ENCODE data around the gene SNIP1.
A peak's percentile ranks its signal among the peaks of the same experiment; 100 is the strongest.

The SNIP1 gene

DNA sequence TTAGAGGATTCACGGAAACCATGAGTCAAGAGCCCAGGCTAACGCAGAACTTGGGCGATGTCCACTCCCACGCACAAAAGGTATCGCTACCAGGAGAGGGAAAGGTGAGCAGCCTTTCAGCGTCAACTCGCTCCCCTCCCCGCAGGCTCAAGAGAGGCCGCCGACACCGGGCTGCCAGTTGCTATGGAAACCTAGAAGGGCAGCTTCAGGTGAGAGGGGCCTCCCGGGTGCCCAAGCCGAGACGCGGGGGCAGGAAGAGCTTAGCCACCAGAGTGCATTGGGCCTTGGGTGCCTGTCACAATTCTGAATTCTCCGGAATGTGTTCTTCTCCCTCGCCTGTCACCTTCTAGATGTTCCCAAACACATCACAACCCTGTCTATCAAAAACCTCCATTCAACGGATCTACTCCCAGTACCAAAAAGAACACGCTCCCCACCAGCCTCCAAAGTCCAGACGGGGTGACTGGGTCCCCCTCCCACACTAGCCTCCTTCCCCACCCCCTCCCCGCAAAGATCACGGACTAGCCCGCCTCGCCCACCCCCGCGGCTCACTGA, 40.2 kb downstream of the SNIP1 start (continued):
- TF ChIP-seq, protein P1, sequence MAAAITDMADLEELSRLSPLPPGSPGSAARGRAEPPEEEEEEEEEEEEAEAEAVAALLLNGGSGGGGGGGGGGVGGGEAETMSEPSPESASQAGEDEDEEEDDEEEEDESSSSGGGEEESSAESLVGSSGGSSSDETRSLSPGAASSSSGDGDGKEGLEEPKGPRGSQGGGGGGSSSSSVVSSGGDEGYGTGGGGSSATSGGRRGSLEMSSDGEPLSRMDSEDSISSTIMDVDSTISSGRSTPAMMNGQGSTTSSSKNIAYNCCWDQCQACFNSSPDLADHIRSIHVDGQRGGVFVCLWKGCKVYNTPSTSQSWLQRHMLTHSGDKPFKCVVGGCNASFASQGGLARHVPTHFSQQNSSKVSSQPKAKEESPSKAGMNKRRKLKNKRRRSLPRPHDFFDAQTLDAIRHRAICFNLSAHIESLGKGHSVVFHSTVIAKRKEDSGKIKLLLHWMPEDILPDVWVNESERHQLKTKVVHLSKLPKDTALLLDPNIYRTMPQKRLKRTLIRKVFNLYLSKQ (tag by site-specific recombination; IDR thresholded peaks at IDR 0.05; ENCODE audit: borderline replicate concordance), result no peak
- TF ChIP-seq SCRT1 (tag by site-specific recombination; IDR thresholded peaks at IDR 0.05; ENCODE audit: borderline replicate concordance), result no peak
- no peak for TF ChIP-seq ZFP37 (tag by site-specific recombination; IDR thresholded peaks at IDR 0.05)
- no peak for TF ChIP-seq ZNF670 (tag by site-specific recombination; IDR thresholded peaks at IDR 0.05; ENCODE audit: low read depth)
- TF ChIP-seq, protein P2, sequence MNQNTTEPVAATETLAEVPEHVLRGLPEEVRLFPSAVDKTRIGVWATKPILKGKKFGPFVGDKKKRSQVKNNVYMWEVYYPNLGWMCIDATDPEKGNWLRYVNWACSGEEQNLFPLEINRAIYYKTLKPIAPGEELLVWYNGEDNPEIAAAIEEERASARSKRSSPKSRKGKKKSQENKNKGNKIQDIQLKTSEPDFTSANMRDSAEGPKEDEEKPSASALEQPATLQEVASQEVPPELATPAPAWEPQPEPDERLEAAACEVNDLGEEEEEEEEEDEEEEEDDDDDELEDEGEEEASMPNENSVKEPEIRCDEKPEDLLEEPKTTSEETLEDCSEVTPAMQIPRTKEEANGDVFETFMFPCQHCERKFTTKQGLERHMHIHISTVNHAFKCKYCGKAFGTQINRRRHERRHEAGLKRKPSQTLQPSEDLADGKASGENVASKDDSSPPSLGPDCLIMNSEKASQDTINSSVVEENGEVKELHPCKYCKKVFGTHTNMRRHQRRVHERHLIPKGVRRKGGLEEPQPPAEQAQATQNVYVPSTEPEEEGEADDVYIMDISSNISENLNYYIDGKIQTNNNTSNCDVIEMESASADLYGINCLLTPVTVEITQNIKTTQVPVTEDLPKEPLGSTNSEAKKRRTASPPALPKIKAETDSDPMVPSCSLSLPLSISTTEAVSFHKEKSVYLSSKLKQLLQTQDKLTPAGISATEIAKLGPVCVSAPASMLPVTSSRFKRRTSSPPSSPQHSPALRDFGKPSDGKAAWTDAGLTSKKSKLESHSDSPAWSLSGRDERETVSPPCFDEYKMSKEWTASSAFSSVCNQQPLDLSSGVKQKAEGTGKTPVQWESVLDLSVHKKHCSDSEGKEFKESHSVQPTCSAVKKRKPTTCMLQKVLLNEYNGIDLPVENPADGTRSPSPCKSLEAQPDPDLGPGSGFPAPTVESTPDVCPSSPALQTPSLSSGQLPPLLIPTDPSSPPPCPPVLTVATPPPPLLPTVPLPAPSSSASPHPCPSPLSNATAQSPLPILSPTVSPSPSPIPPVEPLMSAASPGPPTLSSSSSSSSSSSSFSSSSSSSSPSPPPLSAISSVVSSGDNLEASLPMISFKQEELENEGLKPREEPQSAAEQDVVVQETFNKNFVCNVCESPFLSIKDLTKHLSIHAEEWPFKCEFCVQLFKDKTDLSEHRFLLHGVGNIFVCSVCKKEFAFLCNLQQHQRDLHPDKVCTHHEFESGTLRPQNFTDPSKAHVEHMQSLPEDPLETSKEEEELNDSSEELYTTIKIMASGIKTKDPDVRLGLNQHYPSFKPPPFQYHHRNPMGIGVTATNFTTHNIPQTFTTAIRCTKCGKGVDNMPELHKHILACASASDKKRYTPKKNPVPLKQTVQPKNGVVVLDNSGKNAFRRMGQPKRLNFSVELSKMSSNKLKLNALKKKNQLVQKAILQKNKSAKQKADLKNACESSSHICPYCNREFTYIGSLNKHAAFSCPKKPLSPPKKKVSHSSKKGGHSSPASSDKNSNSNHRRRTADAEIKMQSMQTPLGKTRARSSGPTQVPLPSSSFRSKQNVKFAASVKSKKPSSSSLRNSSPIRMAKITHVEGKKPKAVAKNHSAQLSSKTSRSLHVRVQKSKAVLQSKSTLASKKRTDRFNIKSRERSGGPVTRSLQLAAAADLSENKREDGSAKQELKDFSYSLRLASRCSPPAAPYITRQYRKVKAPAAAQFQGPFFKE (tag by site-specific recombination; IDR thresholded peaks at IDR 0.05; ENCODE audit: borderline replicate concordance), result no peak
- no peak for TF ChIP-seq ZNF558 (tag by site-specific recombination; IDR thresholded peaks at IDR 0.05)
- 0 out of 2 replicates have a peak, but pooled peaks have one; percentile 13 for TF ChIP-seq PRDM1 (tag by site-specific recombination; IDR thresholded peaks at IDR 0.05)
- peak; percentile 70 for TF ChIP-seq GLIS1 (tag by site-specific recombination; IDR thresholded peaks at IDR 0.05)

- Histone ChIP-seq H3K4me1 (ENCODE audit: control insufficient read depth, insufficient read depth, low read length) (no peaks in the 10 kb centered on the region), H3K9me3 (ENCODE audit: control insufficient read depth, insufficient read depth, low read depth, low read length) (no peaks in the 10 kb centered on the region), H3K36me3 (ENCODE audit: control insufficient read depth in 2 of 2, insufficient read depth in 1 of 2, low read length in 2 of 2) (peaks cover 65 to 79% of the 10 kb centered on the region in 2 experiments), H3K4me3 (ENCODE audit: low read depth, low read length) (no peak overlapping the region), H3K27ac (ENCODE audit: extremely low read depth, low read depth, low read length) (no peak overlapping the region)
- POLR2A ChIA-PET, result no interaction called here
- CTCF ChIA-PET, result interaction anchor here (0.6 to 1.6 kb wide), 5 partner anchors 9 to 1236 kb away, joined by 3 to 13 read pairs (median 4); no protein-coding TSS in a partner anchor
- TF ChIP-seq PRDM1 (tag by site-specific recombination; IDR thresholded peaks at IDR 0.05), result peak; percentile 63
- TF ChIP-seq, protein P3, sequence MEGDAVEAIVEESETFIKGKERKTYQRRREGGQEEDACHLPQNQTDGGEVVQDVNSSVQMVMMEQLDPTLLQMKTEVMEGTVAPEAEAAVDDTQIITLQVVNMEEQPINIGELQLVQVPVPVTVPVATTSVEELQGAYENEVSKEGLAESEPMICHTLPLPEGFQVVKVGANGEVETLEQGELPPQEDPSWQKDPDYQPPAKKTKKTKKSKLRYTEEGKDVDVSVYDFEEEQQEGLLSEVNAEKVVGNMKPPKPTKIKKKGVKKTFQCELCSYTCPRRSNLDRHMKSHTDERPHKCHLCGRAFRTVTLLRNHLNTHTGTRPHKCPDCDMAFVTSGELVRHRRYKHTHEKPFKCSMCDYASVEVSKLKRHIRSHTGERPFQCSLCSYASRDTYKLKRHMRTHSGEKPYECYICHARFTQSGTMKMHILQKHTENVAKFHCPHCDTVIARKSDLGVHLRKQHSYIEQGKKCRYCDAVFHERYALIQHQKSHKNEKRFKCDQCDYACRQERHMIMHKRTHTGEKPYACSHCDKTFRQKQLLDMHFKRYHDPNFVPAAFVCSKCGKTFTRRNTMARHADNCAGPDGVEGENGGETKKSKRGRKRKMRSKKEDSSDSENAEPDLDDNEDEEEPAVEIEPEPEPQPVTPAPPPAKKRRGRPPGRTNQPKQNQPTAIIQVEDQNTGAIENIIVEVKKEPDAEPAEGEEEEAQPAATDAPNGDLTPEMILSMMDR (tag by site-specific recombination; IDR thresholded peaks at IDR 0.05), result peak; percentile 55
- TF ChIP-seq, protein P4, sequence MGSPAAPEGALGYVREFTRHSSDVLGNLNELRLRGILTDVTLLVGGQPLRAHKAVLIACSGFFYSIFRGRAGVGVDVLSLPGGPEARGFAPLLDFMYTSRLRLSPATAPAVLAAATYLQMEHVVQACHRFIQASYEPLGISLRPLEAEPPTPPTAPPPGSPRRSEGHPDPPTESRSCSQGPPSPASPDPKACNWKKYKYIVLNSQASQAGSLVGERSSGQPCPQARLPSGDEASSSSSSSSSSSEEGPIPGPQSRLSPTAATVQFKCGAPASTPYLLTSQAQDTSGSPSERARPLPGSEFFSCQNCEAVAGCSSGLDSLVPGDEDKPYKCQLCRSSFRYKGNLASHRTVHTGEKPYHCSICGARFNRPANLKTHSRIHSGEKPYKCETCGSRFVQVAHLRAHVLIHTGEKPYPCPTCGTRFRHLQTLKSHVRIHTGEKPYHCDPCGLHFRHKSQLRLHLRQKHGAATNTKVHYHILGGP (tag by site-specific recombination; IDR thresholded peaks at IDR 0.05), result peak; percentile 46; the same call in 1 of the 2 replicates
- TF ChIP-seq ZFP3 (tag by site-specific recombination; IDR thresholded peaks at IDR 0.05; ENCODE audit: low read depth), result 0 out of 2 replicates have a peak, but pooled peaks have one; percentile 30
- TF ChIP-seq ZNF324 (tag by site-specific recombination; IDR thresholded peaks at IDR 0.05), result no peak
These were observed 44.9 kb downstream of the SNIP1 start for GRCh38 chr1:37509181-37509580.

Data from HEK293 (cell line).